Left ventricle myocardium inferior (tissue), 1 donor: Measurements from ENCODE around the gene REXO5. TPM values are rescaled to one million over a fixed set of nuclear protein-coding genes. Genes with fewer than 3 reads are reported as not detected.

Source experiments
- DNase-seq: peaks from one replicate; pipeline ENCODE4 v3.0.0-alpha.2; 2020
- H3K27ac ChIP-seq: fragments of 200-600 bp; replicated peaks from 2 replicates; pipeline ENCODE4 v1.8.0; 2021
- H3K27me3 ChIP-seq: fragments of 200-600 bp; 2 replicates; pipeline ENCODE4 v1.8.0; 2021; ENCODE audit warnings: low read depth
- H3K36me3 ChIP-seq: fragments of 200-600 bp; 2 replicates; pipeline ENCODE4 v1.8.0; 2021
- H3K4me1 ChIP-seq: fragments of 200-600 bp; 2 replicates; pipeline ENCODE4 v1.8.0; 2021
- H3K4me3 ChIP-seq: fragments of 200-600 bp; 2 replicates; pipeline ENCODE4 v1.8.0; 2021; ENCODE audit warnings: mild to moderate bottlenecking, moderate library complexity
- H3K9me3 ChIP-seq: fragments of 200-600 bp; replicated peaks from 2 replicates; pipeline ENCODE4 v1.8.0; 2021
- intact Hi-C: fragments of 100-400 bp; cut with micrococcal nuclease; formaldehyde crosslinking; loops from one replicate; pipeline ENCODE4 v1.11.0; 2022
- total RNA-seq: library from RNA; stranded (reverse); fragmentation: NEBNext Ultra II Directional; extraction: Animal tissue kit (Norgen Biotek cat#: 25700); gene quantifications from one replicate; pipeline ENCODE4 v1.2.1, GENCODE V29; 2021
- TF ChIP-seq, protein P1 (sequence below): fragments of 200-600 bp; IDR thresholded peaks from 2 replicates; pipeline ENCODE4 v1.8.0; 2021; ENCODE audit warnings: antibody characterized with exemption, mild to moderate bottlenecking, borderline replicate concordance
- donor health status: DM: no; HTN: yes; CAD: no; lungs with severe emphysema.

Gene REXO5
- total RNA-seq, 1 donor from 2014 or later: 5.9 TPM

DNA sequence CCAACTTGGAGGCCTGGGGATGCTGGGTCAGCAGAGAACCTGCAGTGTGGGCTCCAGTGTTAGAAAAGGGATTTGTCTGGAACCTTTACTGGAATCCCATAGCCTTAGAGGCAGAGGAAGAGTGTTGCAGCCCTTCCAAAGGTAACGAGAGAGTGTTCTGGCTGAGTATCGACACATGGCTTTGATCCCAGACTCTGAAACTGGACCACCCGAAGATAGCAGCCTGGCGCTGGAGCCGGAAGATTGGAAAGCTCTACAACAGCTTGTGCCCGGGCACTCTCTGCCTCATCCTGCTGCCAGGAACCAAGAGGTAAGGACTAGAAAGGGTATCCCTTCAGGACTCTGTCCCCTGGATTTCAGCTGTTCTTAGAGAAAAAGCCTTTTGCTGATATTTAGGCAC, 39.7 kb downstream of the REXO5 start:
- peak; percentile 51 for DNase-seq
- no peak overlapping the region for H3K4me3 ChIP-seq
- H3K36me3 ChIP-seq: no peaks in the 10 kb centered on the region
- peak overlapping the region; percentile 49 for H3K27ac ChIP-seq
- no peaks in the 10 kb centered on the region for H3K9me3 ChIP-seq
- H3K4me1 ChIP-seq: peaks cover 33% of the 10 kb centered on the region
- H3K27me3 ChIP-seq: no peaks in the 10 kb centered on the region
- TF ChIP-seq, protein P1, sequence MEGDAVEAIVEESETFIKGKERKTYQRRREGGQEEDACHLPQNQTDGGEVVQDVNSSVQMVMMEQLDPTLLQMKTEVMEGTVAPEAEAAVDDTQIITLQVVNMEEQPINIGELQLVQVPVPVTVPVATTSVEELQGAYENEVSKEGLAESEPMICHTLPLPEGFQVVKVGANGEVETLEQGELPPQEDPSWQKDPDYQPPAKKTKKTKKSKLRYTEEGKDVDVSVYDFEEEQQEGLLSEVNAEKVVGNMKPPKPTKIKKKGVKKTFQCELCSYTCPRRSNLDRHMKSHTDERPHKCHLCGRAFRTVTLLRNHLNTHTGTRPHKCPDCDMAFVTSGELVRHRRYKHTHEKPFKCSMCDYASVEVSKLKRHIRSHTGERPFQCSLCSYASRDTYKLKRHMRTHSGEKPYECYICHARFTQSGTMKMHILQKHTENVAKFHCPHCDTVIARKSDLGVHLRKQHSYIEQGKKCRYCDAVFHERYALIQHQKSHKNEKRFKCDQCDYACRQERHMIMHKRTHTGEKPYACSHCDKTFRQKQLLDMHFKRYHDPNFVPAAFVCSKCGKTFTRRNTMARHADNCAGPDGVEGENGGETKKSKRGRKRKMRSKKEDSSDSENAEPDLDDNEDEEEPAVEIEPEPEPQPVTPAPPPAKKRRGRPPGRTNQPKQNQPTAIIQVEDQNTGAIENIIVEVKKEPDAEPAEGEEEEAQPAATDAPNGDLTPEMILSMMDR: no peak
- intact Hi-C loops: no loop called here

DNA sequence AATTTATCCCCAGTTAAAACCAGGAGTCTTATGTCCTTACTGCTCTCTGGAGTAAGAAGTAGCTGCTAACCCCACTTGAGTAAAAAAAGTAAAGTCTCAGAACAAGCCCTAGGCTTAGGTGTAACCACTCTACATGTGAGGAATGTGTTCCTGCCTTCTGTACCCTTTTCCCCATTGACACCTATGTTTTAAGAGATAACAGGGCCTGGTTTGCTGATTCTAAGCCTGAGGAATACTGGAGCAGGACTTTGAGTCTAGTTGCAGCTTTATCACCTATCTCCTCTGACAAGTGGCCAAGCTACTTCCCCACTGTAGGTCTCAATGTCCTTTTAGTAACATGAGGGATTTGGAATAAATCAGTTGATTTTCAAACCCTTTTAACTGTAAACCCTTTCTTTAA, 40.2 kb downstream of the REXO5 start:
- Histone ChIP-seq H3K36me3 (no peaks in the 10 kb centered on the region), H3K4me1 (peaks cover 38% of the 10 kb centered on the region), H3K4me3 (no peak overlapping the region), H3K9me3 (no peaks in the 10 kb centered on the region), H3K27ac (peak overlapping the region; percentile 49), H3K27me3 (no peaks in the 10 kb centered on the region)
- no peak for DNase-seq
- TF ChIP-seq, protein P1: no peak
- intact Hi-C loops: no loop called here

DNA sequence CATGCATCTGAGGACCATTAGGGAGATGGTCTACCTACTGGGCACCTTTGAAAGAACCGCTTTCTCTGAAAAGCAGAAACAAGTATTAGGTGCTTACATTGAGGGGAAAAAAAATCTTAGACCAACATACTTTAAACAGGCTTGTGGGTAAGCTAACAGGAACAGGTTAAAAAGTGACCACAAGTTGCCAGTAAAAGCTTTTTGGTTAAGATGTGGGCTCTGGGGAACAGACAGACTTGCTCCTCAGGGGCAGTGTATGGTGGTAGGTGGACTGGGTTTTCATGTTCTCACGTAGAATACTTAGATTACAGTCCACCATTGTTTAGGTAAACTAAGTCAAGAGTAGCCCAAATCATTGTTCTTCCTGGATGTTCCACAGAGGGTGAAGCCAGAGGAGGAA, 41.2 kb downstream of the REXO5 start:
- H3K9me3 ChIP-seq: no peaks in the 10 kb centered on the region
- H3K4me3 ChIP-seq: no peak overlapping the region
- intact Hi-C loops: no loop called here
- H3K36me3 ChIP-seq: no peaks in the 10 kb centered on the region
- no peaks in the 10 kb centered on the region for H3K27me3 ChIP-seq
- no peak overlapping the region for H3K27ac ChIP-seq
- H3K4me1 ChIP-seq: peaks cover 48% of the 10 kb centered on the region
- DNase-seq: no peak
- TF ChIP-seq, protein P1: no peak

DNA sequence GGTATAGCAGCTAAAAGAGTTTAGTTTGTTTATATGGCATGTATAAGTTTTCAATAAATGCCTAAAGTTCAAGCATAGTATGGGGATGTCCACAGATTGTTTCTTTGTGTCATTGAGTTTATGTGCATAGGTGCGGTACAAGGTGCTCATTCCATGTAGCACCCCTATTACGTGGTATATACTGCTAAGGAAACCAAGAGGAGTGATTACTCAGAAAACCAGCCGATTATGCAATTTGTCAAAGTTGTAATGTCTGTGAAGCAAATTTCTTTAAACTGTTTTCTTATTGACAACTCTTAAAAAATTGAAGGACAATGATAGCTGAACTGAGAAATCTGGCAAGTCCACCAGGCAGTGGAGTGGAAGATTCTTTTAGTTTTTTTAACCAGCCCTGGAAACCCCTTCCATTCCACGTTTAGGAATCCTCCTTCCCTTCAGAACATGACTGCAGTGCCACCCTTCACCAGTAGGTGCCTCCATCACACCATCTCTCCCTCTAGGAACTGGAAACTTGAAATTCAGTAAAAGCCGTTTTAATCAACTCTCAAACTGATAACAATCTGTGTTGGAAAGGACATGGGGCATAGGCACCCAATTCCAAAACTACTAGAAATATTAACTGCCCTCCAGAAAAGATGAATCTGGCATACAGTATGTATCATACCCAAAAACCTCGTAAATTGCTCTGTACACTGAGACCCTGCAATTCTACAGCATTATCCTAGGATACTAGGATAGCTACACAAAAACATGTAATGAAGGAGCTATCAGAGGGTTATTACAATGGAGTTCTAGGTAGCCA, 43.5 kb downstream of the REXO5 start:
- Histone ChIP-seq H3K27me3 (no peaks in the 10 kb centered on the region), H3K4me1 (peaks cover 63% of the 10 kb centered on the region), H3K36me3 (no peaks in the 10 kb centered on the region), H3K4me3 (no peak overlapping the region), H3K9me3 (no peaks in the 10 kb centered on the region), H3K27ac (peak overlapping the region; percentile 92)
- intact Hi-C loops: loop anchor here (2.0 kb wide), 1 partner anchor 235 kb away; no protein-coding TSS in a partner anchor
- peak; percentile 73 for DNase-seq
- TF ChIP-seq, protein P1: peak; percentile 99

DNA sequence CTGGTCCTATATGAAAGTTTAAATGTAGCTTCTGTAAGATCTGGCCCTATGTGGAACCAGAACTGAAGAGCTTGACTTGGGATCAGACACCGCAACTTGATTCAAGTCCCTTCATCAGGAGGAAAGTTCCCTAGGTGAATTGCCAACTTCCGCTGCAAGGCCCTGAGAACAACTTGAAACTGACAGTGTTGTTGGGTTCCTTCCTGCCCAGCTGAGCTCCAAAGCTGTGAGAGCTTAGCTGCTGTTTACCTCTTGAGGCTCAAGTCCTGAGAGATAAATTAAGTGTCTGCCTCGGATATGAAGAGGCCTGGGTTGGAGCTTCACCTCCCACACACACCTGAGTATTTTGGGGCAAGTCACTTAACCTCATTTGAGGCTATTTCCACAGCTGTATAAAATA, 44.7 kb downstream of the REXO5 start:
- Histone ChIP-seq H3K27ac (peak overlapping the region; percentile 92), H3K9me3 (no peaks in the 10 kb centered on the region), H3K4me3 (no peak overlapping the region), H3K27me3 (no peaks in the 10 kb centered on the region), H3K4me1 (peaks cover 56% of the 10 kb centered on the region), H3K36me3 (no peaks in the 10 kb centered on the region)
- TF ChIP-seq, protein P1: no peak
- DNase-seq: no peak
- intact Hi-C loops: loop anchor here (2.0 kb wide), 1 partner anchor 234 kb away; no protein-coding TSS in a partner anchor
